ENCODE results near the gene KRABD2.

The KRABD2 gene

GRCh38 chr17:8393470-8394231 lies 17.1 kb upstream of the KRABD2 start:
- no peak overlapping the region for H3K27ac ChIP-seq
- CTCF ChIA-PET, result no interaction called here
- DNase-seq (ENCODE audit: low spot score), result no peak
- TF ChIP-seq CTCF (conservative IDR thresholded peaks at IDR 0.05; ENCODE audit: low read depth), result no peak
- POLR2A ChIA-PET (ENCODE audit: low non-redundant PET), result interaction anchor here (0.8 kb wide), 1 partner anchor 71 kb away, joined by 5 read pairs; no protein-coding TSS in a partner anchor

- ChIA-PET POLR2A (ENCODE audit: low non-redundant PET) (no interaction called here), CTCF (interaction anchor here (0.6 kb wide), 1 partner anchor 1159 kb away, joined by 3 read pairs; no protein-coding TSS in a partner anchor)
- no peak for TF ChIP-seq CTCF (conservative IDR thresholded peaks at IDR 0.05; ENCODE audit: low read depth)
- DNase-seq (ENCODE audit: low spot score), result no peak
- no peak overlapping the region for H3K27ac ChIP-seq
These were observed 16.4 kb upstream of the KRABD2 start for GRCh38 chr17:8392674-8393469.

- POLR2A ChIA-PET (ENCODE audit: low non-redundant PET), result no interaction called here
- no peak for TF ChIP-seq CTCF (conservative IDR thresholded peaks at IDR 0.05; ENCODE audit: low read depth)
- DNase-seq (ENCODE audit: low spot score), result no peak
- CTCF ChIA-PET, result interaction anchor here (0.6 to 0.9 kb wide), 2 partner anchors 18 to 1159 kb away, joined by 3 read pairs; no protein-coding TSS in a partner anchor
- H3K27ac ChIP-seq, result no peak overlapping the region
These were observed 15.8 kb upstream of the KRABD2 start for GRCh38 chr17:8392274-8392673.

GRCh38 chr17:8391711-8392110 lies 15.2 kb upstream of the KRABD2 start:
- peak; percentile 42 for DNase-seq (ENCODE audit: low spot score)
- POLR2A ChIA-PET (ENCODE audit: low non-redundant PET), result no interaction called here

GRCh38 chr17:8387914-8388651 lies 11.6 kb upstream of the KRABD2 start:
- CTCF ChIA-PET, result interaction anchor here (0.5 kb wide), 1 partner anchor 346 kb away, joined by 3 read pairs; no protein-coding TSS in a partner anchor
- no peak for DNase-seq (ENCODE audit: low spot score)
- POLR2A ChIA-PET (ENCODE audit: low non-redundant PET), result no interaction called here

More at GRCh38 chr17:8391711-8392110, 15.2 kb upstream of the KRABD2 start:
- CTCF ChIA-PET, result interaction anchor here (0.7 to 0.9 kb wide), 2 partner anchors 9 to 18 kb away, joined by 3 read pairs; no protein-coding TSS in a partner anchor
- no peak overlapping the region for H3K27ac ChIP-seq
- TF ChIP-seq CTCF (conservative IDR thresholded peaks at IDR 0.05; ENCODE audit: low read depth), result no peak

More at GRCh38 chr17:8387914-8388651, 11.6 kb upstream of the KRABD2 start:
- no peak for TF ChIP-seq CTCF (conservative IDR thresholded peaks at IDR 0.05; ENCODE audit: low read depth)
- H3K27ac ChIP-seq, result no peak overlapping the region

Data from RWPE1 (cell line).